Measurements from ENCODE around the gene UQCR10. TPM values are rescaled to one million over a fixed set of nuclear protein-coding genes. Genes with fewer than 3 reads are reported as not detected.

Gene UQCR10
- total RNA-seq, 1 experiment from 2014 or later = 147 TPM

DNA sequence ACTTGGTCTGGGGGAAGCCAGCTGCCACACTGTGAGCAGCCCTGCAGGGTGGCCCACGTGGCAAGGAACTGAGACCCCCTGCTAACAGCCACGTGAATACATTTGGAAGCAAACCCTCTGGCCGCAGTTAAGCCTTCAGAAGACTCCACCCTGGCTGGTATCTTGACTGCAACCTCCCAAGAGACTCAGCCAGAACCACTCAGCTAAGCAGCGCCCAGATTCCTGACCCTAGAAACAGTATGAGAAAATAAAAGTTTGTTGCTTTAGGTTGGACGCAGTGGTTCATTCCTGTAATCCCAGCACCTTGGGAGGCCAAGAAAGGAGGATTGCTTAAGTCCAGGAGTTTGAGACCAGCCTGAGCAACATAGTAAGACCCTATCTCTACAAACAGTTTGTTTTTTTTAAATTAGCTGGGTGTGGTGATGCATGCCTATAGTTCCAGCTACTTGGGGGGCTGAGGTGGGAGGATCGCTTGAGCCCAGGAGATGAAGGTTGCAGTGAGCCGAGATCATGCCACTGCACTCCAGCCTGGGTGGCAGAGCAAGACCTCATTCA, 9.0 kb upstream of the UQCR10 start:
- Histone ChIP-seq H3K4me1 (no peaks in the 10 kb centered on the region), H3K27me3 (replicated peaks; ENCODE audit: control insufficient read depth, insufficient read depth, low read length) (no peaks in the 10 kb centered on the region), H3K36me3 (ENCODE audit: control insufficient read depth, insufficient read depth, low read length) (no peaks in the 10 kb centered on the region), H3K4me3 (ENCODE audit: low read depth, low read length) (no peak overlapping the region), H3K9me3 (no peaks in the 10 kb centered on the region)
- TF ChIP-seq, protein P1, sequence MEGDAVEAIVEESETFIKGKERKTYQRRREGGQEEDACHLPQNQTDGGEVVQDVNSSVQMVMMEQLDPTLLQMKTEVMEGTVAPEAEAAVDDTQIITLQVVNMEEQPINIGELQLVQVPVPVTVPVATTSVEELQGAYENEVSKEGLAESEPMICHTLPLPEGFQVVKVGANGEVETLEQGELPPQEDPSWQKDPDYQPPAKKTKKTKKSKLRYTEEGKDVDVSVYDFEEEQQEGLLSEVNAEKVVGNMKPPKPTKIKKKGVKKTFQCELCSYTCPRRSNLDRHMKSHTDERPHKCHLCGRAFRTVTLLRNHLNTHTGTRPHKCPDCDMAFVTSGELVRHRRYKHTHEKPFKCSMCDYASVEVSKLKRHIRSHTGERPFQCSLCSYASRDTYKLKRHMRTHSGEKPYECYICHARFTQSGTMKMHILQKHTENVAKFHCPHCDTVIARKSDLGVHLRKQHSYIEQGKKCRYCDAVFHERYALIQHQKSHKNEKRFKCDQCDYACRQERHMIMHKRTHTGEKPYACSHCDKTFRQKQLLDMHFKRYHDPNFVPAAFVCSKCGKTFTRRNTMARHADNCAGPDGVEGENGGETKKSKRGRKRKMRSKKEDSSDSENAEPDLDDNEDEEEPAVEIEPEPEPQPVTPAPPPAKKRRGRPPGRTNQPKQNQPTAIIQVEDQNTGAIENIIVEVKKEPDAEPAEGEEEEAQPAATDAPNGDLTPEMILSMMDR (IDR thresholded peaks at IDR 0.05; ENCODE audit: insufficient read depth in 1 of 2, low read depth in 1 of 2, low read length in 1 of 2, severe bottlenecking in 1 of 2, unreplicated experiment in 1 of 2) = no peak
- no TSS peak for BruUV-seq (replicated peaks)
- intact Hi-C loops (cut with micrococcal nuclease; ENCODE audit: unreplicated experiment) = no loop called here
- H3K9me3 Mint-ChIP-seq (ENCODE audit: unreplicated experiment) = no peaks in the 10 kb centered on the region
- no peak overlapping the region for H3K27ac Mint-ChIP-seq (ENCODE audit: unreplicated experiment)
- no peaks in the 10 kb centered on the region for H3K4me1 Mint-ChIP-seq (ENCODE audit: low read depth, unreplicated experiment)
- ChIA-PET CTCF (no interaction called here), POLR2A (no interaction called here)
- no peak for DNase-seq
- H3K36me3 Mint-ChIP-seq (ENCODE audit: insufficient read depth, unreplicated experiment) = no peaks in the 10 kb centered on the region
- no peaks in the 10 kb centered on the region for H3K27me3 Mint-ChIP-seq (ENCODE audit: insufficient read depth, unreplicated experiment)
- no peak overlapping the region for H3K4me3 Mint-ChIP-seq (ENCODE audit: unreplicated experiment)

DNA sequence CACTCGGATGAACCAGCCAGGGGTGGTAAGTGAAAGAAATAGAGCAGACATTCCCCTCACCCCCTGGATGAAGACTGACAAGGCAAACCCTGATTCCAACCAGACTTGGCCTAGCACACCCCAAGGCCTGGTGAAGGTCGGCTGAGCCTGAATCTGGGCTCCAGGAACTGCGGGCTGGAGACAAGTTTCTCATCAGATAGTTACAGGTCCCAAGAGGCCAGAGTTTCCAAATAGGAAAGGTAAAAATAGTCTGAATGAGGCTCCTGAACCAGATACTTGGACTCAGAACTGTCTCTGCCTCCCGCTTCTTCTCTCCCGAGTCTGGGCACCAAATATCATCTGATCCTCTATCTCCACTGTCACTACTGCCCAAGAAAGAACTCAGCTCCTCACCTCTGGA, 8.2 kb upstream of the UQCR10 start:
- BruUV-seq (replicated peaks) = no TSS peak
- H3K4me3 ChIP-seq (ENCODE audit: low read depth, low read length) = no peak overlapping the region
- TF ChIP-seq, protein P1 (IDR thresholded peaks at IDR 0.05; ENCODE audit: insufficient read depth in 1 of 2, low read depth in 1 of 2, low read length in 1 of 2, severe bottlenecking in 1 of 2, unreplicated experiment in 1 of 2) = no peak
- H3K36me3 ChIP-seq (ENCODE audit: control insufficient read depth, insufficient read depth, low read length) = no peaks in the 10 kb centered on the region
- Mint-ChIP-seq H3K4me1 (ENCODE audit: low read depth, unreplicated experiment) (no peaks in the 10 kb centered on the region), H3K9me3 (ENCODE audit: unreplicated experiment) (no peaks in the 10 kb centered on the region), H3K27ac (ENCODE audit: unreplicated experiment) (no peak overlapping the region), H3K36me3 (ENCODE audit: insufficient read depth, unreplicated experiment) (no peaks in the 10 kb centered on the region), H3K4me3 (ENCODE audit: unreplicated experiment) (no peak overlapping the region), H3K27me3 (ENCODE audit: insufficient read depth, unreplicated experiment) (no peaks in the 10 kb centered on the region)
- intact Hi-C loops (cut with micrococcal nuclease; ENCODE audit: unreplicated experiment) = no loop called here
- no peak for DNase-seq
- CTCF ChIA-PET = no interaction called here
- no peaks in the 10 kb centered on the region for H3K27me3 ChIP-seq (replicated peaks; ENCODE audit: control insufficient read depth, insufficient read depth, low read length)
- H3K4me1 ChIP-seq = no peaks in the 10 kb centered on the region
- H3K9me3 ChIP-seq = no peaks in the 10 kb centered on the region
- POLR2A ChIA-PET = no interaction called here

DNA sequence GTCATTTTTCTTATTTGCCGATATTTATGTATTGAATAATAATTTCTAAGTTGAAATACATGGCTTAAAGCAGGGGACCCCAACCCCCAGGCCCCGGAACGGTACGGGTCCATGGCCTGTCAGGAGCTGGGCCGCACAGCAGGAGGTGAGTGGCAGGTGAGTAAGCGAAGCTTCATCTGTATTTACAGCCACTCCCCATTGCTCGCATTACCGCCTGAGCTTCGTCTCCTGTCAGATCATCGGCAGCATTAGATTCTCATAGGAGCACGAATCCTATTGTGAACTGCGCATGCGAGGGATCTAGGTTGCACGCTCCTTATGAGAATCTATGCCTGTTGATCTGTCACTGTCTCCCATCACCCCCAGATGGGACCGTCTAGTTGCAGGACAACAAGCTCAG, 4.9 kb upstream of the UQCR10 start:
- Histone ChIP-seq H3K36me3 (ENCODE audit: control insufficient read depth, insufficient read depth, low read length) (no peaks in the 10 kb centered on the region), H3K4me3 (ENCODE audit: low read depth, low read length) (no peak overlapping the region), H3K9me3 (no peaks in the 10 kb centered on the region), H3K4me1 (0 out of 2 replicates have a peak, but pooled peaks cover 4% of the 10 kb centered on the region), H3K27me3 (replicated peaks; ENCODE audit: control insufficient read depth, insufficient read depth, low read length) (no peaks in the 10 kb centered on the region)
- DNase-seq = no peak
- H3K4me3 Mint-ChIP-seq (ENCODE audit: unreplicated experiment) = no peak overlapping the region
- peaks cover 11% of the 10 kb centered on the region for H3K4me1 Mint-ChIP-seq (ENCODE audit: low read depth, unreplicated experiment)
- no peaks in the 10 kb centered on the region for H3K27me3 Mint-ChIP-seq (ENCODE audit: insufficient read depth, unreplicated experiment)
- ChIA-PET POLR2A (interaction anchor here (0.5 to 0.6 kb wide), 2 partner anchors 11 to 121 kb away, joined by 5 to 8 read pairs; no protein-coding TSS in a partner anchor), CTCF (interaction anchor here (0.7 kb wide), 1 partner anchor 12 kb away, joined by 3 read pairs; no protein-coding TSS in a partner anchor)
- intact Hi-C loops (cut with micrococcal nuclease; ENCODE audit: unreplicated experiment) = loop anchor here (10.0 kb wide), 1 partner anchor 323 kb away; the partner anchor contains the start of gene HORMAD2
- no peaks in the 10 kb centered on the region for H3K9me3 Mint-ChIP-seq (ENCODE audit: unreplicated experiment)
- H3K36me3 Mint-ChIP-seq (ENCODE audit: insufficient read depth, unreplicated experiment) = peaks cover 9% of the 10 kb centered on the region
- H3K27ac Mint-ChIP-seq (ENCODE audit: unreplicated experiment) = no peak overlapping the region
- TF ChIP-seq, protein P1 (IDR thresholded peaks at IDR 0.05; ENCODE audit: insufficient read depth in 1 of 2, low read depth in 1 of 2, low read length in 1 of 2, severe bottlenecking in 1 of 2, unreplicated experiment in 1 of 2) = no peak
- BruUV-seq (replicated peaks) = no TSS peak
